ENCODE results near the gene AFF1.
"Not testable (repeated sequence)": the region's sequence is repeated elsewhere in the genome, so short reads cannot be mapped to it uniquely, and the experiment has no call there.

AFF1 gene

DNA sequence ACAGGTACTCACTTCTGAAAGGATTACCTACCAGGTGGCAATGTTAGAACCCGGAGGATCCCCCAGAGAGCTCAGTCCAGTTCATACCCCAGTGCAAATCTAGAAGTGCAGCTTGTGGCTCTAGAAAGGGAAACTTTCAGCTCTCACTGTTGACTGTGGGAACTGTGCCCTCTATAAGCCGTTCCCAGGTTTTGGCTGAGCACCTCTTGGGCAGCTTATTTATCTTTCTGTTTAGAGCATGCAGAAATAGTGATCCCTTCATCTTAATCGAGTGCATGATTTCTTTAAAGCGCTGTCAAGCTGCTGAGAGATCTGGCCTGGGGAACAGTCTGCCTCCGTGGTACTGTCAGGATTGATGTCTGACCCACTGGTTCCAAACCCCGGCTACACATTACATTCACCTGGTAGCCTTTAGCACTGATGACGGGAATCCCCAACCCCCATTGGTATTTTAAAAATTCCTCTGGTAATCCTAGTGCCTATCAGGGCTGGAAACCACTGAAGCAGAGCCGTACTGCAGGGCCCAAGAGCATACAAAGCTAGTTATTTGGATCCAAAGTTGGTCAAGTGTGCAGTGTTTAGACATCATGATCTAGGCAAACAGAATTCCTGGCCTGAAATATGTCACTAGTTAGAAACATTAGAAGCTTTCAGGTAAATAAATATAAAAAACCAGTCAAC is 182.4 kb downstream of the AFF1 start:
- no peak for DNase-seq (ENCODE audit: low read depth in 2 of 2)

DNA sequence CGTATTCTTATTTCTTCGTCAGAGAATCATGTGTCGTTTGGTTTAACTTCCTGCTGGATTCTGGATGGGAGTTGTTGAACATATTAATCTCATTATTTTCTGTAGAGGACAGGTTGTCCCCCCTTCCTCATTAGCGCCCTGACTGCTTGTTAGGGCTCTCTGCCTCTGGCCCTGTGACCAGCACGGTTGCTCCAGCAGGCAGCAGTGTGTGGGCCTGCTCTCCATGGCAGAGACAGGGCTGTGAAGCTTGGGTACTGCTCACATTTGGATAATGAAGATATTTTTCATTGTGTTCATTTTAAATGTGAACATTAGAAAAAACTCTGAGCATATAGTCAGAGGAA is 182.9 kb downstream of the AFF1 start:
- no peak for DNase-seq (ENCODE audit: low read depth in 2 of 2)

DNA sequence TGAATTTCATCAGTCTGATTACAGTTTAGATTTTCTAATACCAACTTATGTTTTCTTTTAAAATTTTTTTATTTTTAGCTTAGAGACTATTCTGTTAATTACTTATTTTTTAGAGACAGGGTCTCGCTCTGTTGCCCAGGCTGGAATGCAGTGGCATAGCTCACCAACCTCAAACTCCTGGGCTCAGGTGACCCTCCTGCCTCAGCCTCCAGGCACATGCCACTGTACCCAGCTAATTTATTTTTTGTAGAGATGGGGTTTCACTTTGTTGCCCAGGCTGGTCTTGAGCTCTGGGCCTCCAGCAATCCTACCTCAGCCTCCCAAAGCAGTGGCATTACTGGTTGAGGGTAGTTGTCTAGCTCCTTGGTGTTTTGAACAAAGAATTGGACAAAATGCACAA is 183.6 kb downstream of the AFF1 start:
- no peak for DNase-seq (ENCODE audit: low read depth in 2 of 2)

DNA sequence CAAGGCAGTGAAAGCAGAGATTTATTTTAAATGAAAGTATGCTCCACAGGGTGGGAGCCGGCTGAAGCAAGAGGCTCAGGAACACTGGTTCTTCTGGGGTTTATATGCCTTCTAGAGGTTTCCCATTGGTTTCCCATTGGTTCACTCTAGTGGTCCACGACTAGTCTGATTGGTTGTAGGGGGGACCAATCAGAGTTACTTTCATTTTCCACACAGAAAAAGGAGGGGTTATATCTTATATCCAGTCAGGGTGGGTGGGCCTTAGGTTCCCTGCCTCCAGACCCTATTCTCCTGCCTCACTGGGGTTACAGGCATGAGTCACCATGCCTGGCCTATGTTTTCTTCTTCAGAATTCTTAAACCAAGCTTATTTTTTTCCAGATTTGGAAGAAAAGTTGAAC is 184.0 kb downstream of the AFF1 start:
- no peak for DNase-seq (ENCODE audit: low read depth in 2 of 2)

DNA sequence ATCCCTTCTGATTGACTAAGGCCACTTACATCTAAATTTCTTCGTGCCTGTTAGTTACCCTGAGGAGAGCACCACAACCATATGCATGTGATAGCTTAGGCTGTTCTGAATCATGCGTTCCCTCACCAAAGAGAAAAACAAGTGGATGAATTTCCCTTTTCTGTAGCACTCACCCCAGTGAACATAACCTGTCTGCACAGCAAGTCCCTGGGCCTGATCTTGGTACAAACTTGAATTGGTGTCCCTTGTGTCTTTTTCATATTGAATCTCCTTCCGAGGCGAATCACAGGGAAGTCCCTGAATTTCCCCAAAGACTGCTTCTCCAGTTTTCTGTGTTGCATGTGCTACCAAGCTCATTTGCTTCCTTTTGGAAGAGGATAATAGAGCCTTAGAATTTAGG is 185.2 kb downstream of the AFF1 start:
- no peak for DNase-seq (ENCODE audit: low read depth in 2 of 2)

DNA sequence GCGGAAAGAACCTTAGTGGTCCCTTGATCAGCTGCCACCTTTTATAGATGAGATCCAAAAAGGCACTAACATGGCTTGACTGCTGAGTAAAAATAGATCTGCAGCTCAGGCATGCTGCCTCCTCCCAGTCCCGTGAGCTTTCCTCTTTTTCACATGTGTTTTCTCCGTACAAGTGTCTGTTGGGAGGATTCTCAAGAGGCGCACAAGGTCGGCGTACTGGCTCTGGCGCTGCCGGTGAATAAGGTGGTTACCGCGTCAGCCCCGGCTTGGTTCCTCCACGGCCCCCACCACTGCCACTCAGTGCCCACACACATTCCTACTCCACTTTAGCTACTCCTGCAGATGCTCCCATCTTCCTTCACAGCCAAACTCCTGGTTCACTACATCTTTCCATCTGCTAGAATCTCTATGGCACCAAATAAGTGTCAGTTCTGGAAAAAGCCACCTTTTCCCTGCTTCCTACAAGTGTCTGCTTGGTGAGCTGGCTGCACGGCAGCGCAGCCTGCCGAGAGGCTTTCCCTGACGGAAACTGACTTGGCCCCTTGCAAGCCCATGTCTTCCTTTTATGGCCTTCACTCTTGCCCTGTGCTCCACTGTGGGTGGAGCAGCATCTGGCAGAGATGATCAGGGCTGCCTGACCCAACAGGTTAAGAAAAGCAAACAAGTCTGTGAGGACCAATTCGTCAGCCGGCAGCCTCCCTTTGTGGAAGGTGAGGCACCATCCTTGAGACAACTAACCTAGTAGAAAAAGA is 185.8 kb downstream of the AFF1 start:
- DNase-seq (ENCODE audit: low read depth in 2 of 2), result no peak

DNA sequence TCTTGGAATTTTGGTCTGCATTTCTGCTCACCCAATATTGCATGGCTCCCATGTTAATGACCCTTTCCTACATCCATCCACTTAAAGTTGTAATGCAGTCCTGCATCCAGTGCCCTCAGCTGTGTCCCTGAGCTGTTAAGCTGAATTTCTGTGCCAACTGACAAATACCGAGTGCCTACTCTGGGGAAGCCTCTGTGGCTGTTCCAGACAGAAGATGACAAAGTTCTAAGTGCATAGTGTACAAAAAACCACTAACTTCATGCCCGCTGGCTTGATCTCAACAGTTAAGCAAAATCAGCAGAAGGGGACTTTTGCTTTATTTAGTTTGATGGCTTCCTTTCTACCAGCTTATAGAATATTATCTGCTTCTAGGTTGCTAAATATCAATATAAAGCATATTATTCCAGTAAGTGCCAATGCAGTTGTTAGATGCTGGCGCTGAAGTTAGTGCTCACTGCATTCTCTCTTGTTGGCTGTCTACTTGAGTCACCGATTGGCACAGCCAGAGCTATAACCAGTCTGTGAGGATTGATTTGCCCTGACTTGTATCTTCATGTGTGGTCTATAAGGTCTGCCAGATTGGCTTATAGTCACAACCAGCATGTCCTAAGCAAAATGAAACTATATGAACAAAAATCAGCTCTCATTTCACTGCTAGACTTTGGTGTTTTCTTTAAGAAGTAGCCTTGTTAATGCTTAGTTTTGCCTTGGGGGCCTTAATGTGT is 186.7 kb downstream of the AFF1 start:
- DNase-seq (ENCODE audit: low read depth in 2 of 2), result no peak

DNA sequence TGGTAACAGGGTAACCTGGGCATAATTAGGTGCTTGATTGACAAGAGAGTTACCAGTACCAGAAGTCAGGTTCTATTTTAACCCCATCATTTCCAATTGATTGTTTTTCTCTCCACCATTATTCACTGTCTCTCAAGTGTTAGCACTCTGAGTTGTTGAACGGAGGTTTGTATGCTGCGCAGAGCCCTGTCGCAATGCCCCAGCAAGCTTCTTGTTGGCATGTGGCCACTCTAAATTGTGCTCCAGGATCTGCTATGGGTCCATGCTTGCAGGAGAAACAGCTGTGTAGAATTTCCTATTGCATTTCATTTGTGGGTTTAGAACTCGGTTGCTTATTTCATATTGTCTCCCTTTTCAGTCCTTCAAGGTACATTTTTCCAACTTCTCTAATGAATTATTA is 187.4 kb downstream of the AFF1 start:
- no peak for DNase-seq (ENCODE audit: low read depth in 2 of 2)

DNA sequence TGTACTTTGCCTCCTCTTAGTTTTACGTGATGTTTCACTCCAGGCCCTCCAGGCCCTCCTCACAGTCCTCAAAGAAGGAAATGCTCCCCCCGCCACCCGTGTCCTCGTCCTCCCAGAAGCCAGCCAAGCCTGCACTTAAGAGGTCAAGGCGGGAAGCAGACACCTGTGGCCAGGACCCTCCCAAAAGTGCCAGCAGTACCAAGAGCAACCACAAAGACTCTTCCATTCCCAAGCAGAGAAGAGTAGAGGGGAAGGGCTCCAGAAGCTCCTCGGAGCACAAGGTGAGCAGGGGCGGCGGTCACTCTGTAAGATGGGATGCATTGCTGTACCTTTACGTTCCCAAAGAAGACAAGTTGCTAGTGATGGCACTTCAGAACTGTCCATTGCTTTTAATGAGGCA is 191.2 kb downstream of the AFF1 start:
- no peak for DNase-seq (ENCODE audit: low read depth in 2 of 2)

DNA sequence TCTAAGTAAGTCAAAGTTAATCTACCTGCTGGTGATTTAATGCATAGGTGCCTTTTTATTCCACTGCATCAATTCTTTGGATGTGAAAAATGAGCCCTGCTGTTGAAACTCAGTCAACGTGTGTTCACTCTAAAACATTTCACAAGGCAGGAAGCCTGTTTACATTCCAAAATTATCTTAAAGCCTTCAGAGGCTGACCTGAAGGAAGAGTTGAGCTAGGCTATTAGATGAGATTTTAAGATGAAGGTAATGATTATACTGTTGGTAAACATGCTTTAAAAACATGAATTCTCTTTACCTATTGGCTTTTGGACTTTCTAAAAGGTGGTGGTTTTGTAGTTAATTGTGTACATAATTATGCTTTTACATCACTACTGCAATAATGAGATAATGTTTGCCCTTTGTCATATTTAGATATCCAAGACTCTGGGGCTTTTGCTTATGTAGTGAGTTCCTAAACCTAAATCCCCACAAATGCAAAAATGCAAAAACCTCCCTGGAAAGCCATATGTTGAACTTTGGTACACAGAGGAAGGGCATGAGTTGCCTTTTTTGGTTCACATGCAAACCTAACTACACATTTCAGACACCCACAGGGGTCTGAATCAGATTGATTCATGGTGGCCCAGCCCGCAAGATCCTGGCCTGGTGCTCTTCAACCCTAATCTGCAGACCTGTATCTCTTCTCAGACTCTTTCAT is 193.3 kb downstream of the AFF1 start:
- no peak for DNase-seq (ENCODE audit: low read depth in 2 of 2)

DNA sequence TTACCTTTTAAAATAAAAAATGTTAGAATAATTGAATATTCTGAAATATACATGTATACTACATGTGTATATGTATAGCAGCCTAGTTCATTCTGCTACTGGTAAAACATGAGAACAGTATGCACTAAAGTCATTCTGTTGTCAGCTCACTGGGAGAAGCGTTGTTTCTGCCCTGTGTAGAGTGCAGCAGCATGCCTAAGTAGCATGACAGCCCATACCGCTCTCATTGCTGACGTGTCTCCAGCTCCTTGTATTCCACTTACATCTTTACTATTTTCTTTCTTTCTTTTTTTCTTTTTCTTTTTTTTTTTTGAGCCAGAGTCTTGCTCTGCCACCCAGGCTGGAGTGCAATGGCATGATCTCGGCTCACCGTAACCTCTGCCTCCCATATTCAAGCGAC is 194.9 kb downstream of the AFF1 start:
- no peak for DNase-seq (ENCODE audit: low read depth in 2 of 2)

DNA sequence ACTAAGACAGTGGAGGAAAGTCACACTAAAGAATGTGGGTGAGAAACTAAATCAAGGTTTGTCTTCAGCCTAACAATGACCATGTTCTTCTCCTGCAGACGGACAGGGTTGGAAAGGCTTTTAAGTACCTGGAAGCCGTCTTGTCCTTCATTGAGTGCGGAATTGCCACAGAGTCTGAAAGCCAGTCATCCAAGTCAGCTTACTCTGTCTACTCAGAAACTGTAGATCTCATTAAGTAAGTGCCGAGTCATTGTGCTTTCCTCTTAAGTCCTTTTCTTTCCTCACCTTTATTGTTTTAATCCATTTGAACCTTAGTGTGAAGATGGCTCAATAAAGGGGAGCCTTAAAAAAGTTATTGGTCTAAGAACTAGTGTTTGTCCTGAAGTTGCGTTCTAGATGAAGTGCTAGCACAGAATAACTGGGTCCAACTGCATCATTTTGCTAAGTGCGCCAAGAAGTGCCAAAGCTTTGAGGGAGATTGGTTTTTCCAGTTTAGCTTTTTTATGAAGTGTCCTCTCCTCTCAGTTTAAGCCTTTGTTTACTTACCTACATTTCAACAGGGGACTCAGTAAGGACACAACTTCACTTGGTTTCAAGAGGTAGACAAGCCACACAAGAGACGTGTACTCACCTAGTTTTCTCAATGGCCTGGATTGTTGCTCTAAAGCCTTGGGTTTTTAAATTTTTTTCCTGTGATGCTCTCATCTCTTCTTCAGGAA is 196.3 kb downstream of the AFF1 start:
- no peak for DNase-seq (ENCODE audit: low read depth in 2 of 2)

DNA sequence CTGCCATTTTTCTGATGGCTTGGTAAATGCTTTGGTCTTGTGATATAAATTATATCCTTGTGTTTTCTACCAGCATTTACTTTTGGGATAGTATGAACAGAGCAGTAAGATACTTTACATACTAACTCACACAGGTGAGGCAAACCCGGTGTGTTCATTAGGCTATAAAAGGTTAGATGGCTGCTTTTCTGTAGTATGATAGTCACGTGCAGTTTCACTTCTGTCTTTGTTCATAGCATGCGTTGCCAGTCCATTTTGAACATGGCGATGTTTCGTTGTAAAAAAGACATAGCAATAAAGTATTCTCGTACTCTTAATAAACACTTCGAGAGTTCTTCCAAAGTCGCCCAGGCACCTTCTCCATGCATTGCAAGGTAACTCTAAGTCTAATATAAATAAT is 197.2 kb downstream of the AFF1 start:
- DNase-seq (ENCODE audit: low read depth in 2 of 2), result no peak

DNA sequence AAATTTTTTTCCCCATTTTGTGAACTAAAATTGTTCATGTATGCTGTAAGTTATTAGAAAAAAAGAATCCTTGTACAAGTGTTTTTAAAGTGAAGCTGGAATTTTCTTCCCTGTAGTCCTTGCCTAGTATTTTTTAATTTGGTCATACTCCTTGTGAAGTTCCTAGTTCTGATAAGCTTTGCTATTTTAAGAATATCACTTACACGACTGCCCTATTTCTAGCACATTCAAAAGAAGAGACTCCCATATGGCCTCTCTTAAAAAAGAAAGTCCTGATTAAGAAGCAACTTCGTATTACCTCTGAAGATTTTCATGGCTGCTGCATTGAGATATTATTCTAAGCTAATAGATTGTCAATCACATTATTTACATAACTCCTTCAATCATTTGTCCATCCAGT is 198.4 kb downstream of the AFF1 start:
- DNase-seq (ENCODE audit: low read depth in 2 of 2), result no peak

DNA sequence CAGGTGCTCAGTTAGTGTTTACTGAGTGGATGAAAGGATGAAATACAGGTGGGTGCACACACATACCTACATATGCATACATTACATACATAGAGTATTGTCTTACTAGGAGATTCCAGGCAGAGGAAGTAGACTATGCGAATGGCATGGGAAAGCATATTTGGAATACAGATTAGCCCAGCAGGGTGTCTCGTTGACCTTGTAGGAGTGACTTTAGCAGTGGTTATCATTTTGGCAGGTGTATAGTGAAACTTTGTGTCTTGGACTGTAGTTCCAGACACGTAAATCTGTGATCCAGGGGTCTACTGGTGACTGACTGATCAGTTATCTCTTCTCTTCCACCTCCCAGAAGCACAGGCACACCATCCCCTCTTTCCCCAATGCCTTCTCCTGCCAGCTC is 199.3 kb downstream of the AFF1 start:
- no peak for DNase-seq (ENCODE audit: low read depth in 2 of 2)

DNA sequence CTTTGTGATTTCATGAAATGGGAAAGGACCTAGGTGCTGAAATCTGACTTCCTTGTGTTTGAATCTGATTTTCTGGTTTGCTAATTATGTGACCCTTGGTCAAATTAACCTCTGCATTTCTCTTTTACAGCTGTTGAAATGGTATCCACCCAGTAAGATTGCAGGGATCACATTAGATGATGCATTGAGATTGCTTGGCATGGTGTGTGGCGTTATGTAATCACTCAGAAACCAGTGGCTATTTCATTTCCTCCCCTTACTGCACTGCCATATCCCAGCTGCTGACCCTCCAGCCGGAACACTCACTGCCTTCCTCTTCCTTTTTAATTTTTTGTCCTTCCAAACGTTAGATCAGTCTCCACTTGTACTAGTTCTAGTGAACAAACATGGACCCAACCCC is 206.6 kb downstream of the AFF1 start:
- no peak for DNase-seq (ENCODE audit: low read depth in 2 of 2)

DNA sequence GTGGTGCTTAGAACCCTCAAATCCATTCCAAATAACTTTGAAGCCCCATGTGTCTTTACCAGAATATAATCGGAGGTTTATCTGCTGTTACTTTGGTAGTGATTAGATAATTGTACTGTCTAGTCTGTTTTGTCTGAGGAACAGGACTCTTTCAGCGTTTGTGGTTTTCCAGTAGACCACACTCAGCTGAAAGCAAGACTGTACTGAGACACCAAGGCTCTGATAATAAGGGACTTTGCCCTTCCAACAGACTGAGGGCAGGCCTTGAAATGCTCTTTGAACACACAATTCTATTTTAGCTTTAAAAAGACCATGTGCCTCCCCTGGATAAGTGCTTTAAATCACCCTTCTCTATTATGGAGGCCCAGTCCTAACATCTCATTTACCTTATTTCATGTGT is 209.5 kb downstream of the AFF1 start:
- DNase-seq (ENCODE audit: low read depth in 2 of 2), result no peak

DNA sequence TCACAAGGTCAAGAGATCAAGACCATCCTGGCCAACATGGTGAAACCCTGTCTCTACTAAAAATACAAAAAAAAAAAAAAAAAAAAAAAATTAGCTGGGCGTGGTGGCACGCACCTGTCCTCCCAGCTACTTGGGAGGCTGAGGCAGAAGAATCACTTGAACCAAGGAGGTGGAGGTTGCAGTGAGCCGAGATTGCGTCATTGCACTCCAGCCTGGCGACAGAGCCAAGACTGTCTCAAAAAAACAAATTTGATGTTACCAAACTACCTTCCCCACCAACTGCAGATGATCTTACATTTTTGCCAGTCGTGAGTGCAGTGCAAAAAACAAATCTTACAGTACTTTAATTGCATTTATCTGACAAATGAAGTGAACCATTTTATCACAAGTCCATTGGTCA is 211.1 kb downstream of the AFF1 start:
- not testable (repeated sequence) for DNase-seq (ENCODE audit: low read depth in 2 of 2)

DNA sequence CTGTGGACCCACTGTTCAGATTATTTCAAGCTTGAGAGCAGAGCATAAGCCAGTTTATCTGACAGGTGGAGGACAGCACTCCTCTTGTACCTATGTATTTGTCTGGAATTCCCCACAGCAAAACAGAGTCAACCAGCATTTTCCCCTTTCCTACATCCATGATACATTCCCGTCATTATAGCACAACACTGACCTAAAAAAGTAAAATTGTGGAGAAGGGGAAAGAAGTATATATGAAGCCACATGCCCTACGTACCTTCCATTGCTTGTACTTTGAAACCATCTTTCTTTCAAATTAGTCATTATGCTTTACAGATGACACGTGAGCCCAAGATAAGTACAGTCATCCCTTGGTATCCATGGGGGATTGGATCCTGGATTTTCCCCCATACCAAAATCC is 212.3 kb downstream of the AFF1 start:
- DNase-seq (ENCODE audit: low read depth in 2 of 2), result no peak

DNA sequence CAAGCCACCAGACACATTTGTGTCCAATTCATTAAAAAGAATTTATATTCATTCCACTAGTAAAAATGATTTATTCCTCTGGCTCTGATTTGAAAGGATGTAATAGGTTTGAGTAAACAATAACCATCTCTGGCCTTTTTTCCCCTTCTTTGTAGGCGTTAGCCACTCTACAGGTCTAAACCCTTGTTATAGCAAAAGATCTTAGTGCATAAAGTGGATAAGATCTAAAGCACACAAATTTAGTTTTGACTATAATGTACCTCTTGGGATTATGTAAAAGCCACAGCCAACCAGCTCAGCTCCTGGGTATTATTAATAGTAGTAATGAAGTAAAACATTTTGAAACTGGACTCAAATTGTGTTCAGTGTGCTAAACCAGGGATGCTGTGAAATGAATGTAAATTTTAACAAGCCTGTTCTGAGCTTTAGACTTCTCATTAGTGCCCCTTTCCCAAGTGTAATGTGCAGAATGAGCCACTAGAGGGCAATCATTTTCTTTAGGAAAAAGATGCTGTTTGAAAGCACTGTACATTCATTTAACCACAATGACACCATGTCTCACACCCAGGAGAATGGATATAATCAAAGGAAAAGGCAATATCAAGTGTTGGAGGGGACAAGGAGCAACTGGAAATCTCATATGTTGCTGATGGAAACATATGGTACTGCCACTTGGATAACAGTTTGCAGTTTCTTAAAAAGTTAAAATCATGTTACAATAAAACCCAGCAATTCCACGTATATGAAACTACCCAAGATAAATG is 215.9 kb downstream of the AFF1 start:
- DNase-seq (ENCODE audit: low read depth in 2 of 2), result peak in 1 of 2 donors; percentile 10

DNA sequence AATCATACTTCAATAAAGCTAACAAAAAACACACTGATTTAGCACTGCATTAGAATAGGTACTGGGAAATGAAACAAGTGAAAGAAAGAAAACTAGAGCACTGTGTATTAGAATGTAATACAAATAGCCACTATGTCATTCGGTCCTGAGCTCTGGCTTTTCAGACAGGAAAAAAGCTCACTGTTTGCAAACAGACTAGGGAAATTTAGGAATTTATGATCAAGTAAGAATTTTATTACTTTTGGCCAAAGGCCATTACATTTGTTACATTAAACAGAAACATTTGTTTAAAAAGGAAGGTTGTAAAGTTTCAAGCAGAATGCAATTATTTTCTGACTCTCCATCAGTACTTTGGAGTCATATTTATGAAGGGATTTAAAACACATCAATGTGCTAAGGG is 216.9 kb downstream of the AFF1 start:
- no peak for DNase-seq (ENCODE audit: low read depth in 2 of 2)
